GM18511 (cell line): Measurements from ENCODE around the gene AP1S3.

ENCODE experiments used
- ATAC-seq: cut with Tn5 transposase; IDR thresholded peaks from one replicate; pipeline ENCODE4 v1.9.1; 2021; ENCODE audit warnings: mild to moderate bottlenecking, moderate library complexity; ENCODE audit not compliant: unreplicated experiment

AP1S3 gene

DNA sequence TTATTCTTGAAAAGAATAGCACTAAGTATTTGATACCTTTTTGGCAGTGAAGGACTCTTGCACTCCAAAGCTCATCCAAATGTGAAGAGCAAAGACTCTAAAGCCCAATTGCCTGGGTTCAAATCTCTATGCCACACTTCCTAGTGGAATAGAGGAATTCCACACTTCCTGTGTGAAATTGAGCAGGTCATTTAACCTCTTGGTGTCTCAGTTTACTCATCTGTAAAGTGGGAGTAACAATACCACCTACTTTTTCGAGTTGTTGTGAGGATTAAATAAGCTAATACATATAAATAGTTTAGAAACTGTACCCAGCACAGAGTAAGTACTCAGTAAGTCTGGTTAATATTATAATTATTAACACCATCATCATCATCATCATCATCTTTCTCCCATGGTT, 72.6 kb downstream of the AP1S3 start:
- no peak for ATAC-seq

DNA sequence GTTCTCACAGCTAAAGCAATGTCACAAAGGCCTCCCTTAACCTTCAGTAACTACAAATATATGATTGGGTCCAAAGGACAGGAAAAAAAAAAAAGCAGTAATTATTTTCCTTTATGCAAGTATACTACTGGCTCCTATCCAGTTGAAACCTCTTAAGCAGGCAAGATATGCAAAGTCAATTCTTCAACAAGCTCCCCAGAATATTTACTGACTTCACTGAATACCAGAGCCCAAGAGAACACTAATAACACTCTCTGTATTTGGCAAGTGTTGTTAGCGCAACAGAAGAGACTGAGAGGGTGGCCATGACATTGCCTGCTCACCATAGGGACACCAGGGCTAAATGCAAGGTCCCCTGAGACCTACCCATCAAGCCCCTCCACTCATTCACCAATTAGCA, 74.5 kb downstream of the AP1S3 start:
- ATAC-seq = peak; percentile 26

DNA sequence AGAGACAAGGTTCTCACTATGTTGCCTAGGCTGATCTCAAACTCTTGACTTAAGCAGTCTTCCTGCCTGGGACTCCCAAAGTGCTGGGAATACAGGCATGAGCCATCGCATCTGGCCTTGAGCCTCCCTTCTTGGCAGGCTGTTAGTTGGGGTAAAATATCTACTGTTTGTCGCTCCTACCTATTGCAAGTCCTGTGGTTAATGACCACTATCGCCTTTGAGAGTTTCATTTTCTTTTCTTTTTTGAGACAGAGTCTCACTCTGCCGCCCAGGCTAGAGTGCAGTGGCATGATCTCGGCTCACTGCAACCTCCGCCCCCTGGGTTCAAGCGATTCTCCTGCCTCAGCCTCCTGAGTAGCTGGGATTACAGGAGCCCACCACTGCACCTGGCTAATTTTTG, 75.6 kb downstream of the AP1S3 start:
- peak; percentile 78 for ATAC-seq

DNA sequence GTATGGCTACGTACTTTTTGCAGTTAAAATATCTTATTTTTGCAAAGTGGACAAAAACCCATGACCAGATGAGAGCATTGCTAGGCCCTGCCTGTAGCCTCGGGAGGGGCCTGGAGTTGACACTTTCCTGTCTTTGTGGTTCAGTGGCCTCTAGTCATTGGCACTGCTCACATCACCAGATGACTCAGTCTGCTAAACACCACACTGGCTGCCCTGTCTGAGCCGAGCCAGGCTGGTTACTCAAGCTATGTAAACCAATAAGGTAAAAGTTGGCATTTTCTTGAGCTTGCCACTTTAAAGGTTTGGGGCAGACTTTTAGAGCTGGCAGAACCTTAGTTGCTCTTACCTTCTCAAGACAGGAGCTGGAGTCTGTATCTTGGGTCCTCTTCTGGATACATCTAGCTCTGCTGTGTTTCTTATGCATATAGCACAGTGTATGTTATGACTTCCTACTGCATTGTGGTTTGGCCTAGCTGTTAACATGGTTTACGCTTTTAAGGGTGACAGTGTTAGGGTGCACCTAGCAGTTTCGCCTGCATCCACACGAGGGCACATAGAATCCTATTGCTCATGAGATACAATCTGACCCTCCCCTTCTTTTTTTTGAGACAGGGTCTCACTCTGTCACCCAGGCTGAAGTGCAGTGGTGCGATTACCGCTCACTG, 76.4 kb downstream of the AP1S3 start:
- peak; percentile 84 for ATAC-seq

DNA sequence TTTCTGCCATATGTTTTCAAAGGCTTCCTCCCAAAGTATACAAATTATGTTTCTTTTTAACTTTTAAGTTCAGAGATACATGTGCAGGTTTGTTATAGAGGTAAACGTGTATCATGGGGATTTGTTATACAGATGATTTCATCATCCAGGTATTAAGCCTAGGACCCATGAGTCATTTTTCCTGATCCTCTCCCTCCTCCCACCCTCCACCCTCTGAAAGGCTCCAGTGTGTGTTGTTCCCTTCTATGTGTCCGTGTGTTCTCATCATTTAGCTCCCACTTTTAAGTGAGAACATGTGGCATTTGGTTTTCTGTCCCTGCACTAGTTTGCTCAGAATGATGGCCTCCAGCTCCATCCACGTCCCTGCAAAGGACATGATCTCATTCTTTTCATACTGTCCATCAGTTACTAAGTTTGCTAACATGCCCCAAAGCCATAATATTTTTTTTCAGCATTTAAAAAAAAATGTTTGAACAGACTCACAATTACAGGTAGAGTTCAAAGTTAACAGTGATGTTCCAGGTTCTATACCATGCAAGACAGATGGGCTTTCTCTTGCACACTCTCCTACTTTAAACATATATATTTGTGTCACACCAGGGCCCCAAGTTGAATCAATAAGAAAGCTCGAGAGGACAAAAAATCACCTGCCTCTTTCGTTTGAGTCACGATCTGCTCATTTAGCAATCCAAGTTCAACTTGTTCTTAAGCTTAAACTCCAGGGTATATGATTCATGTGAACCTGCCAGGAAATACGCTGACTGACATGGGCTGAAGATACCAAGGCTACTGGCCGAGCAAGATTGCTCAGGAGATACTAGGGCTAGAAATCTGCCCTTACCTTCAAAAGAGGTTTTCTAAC, 77.6 kb downstream of the AP1S3 start:
- no peak for ATAC-seq

DNA sequence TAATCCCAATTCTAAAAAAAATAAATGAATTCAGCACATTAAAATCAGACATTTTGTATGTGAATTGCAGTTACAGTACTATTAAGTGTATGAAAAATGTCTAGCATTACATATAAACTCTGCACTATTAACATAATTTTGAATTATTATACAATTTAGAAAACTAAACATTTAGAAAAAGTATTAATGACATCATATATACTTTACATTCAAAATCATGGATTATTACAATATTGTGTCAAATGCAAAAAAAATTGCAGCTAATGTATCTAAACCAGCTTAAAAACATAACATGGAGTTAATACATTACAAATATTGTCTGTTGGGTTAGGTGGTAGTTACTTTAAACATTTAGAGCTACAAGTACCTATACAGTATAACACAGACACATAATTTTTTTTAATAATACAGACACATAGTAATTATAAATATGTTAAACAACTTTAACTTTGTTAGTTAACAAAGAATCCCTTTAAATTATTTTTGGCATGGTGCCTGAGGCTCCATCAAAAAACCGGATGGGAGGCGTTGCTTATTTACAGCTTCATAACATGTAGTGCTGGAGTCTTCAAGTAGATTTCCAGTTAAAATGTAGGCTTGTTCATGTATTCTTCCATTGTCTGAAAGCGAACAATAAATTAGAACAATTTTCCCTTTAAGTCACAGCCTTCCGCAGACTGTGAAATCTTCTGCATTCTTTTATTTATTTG, 79.1 kb downstream of the AP1S3 start:
- ATAC-seq = no peak

GRCh38 chr2:223753940-223754339, 83.4 kb downstream of the AP1S3 start:
- no peak for ATAC-seq

DNA sequence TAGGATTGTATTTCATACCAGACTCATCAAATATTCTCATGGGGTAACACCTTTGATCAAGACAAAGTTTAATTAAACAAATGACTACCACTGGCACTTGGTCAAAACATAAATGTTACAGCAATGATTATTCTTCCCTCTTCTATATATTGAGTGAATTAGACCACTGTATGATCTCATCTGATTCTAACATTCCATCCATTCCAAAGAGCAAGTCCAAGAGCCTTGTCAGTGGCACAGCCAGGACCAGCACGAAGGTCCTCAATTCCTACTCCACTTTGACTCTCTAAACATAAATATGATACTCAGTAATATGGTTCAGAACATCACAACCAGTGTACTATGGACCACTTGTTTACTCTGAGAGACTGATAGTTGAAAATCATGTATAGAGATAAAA, 86.4 kb downstream of the AP1S3 start:
- no peak for ATAC-seq

GRCh38 chr2:223747392-223748042, 89.9 kb downstream of the AP1S3 start:
- ATAC-seq = no peak

- no peak for ATAC-seq
These were observed 90.8 kb downstream of the AP1S3 start for GRCh38 chr2:223746611-223747010.

- no peak for ATAC-seq
These were observed 92.8 kb downstream of the AP1S3 start for GRCh38 chr2:223744580-223744979.

DNA sequence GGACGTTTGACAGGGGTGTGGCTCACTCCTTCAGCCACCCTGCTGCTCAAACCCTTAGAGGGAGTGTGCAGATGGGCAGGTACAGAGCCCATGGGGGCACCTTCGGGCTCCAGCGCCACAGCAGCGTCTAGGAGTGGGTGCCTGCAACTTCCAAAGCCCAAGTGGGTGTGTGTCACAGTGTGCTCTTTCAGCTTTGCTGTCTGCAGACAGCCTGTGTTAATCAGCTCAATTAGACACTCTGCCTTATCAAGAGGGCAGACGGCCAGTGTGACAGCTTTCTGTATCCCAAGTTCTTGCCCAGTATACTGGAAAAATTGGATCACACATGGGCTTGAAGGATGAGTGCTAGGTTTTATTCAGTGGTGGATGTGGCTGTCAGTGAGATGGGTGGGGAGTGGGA, 96.7 kb downstream of the AP1S3 start:
- no peak for ATAC-seq

DNA sequence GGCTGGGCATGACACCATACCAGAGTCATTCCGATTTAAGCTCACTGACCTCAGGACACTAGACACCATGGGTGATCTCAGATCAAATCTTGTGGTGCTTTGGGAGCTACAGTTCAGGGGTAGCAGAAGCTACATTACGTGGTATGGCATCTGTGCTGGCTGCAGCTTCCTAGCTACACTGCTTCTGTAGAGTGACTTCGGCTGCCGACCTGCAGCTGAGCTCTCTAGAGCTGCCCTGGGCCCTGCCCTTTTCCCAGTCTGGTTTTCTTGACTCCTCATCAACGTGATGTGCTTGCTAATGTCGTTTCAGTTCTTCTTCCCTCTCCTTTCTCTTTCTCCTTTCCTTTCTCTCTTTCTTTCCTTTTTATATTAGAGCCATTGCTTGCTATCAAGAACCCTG, 100.2 kb downstream of the AP1S3 start:
- no peak for ATAC-seq

GRCh38 chr2:223736488-223736887, 100.9 kb downstream of the AP1S3 start:
- no peak for ATAC-seq

DNA sequence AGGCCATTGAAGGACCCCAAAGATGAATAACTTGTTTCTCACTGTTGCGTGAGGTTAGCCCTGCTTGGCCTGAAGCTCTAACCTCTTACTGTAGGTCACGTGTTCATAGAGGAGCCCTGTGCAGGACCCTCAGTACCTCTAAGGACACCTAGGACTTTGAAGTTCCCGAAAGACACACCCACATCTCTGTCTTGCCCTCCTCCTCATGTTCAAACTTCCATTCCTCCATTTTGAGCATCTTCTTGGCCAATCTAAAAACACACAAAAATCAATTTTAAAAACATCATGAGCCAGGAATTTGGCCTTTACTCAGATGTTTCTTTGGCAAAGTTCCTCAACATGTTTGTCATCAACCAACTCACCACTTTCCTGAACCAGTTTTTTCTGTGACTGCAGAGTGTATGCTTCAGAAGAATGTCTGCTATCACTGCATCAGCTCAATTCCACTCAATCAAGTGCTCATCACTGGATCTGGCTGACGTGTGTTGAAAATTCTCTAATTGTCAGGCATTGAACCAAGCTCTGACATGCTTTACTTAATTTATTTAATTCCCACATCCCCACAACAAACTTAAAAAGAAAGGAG, 101.6 kb downstream of the AP1S3 start:
- no peak for ATAC-seq

GRCh38 chr2:223735035-223735640, 102.2 kb downstream of the AP1S3 start:
- no peak for ATAC-seq

DNA sequence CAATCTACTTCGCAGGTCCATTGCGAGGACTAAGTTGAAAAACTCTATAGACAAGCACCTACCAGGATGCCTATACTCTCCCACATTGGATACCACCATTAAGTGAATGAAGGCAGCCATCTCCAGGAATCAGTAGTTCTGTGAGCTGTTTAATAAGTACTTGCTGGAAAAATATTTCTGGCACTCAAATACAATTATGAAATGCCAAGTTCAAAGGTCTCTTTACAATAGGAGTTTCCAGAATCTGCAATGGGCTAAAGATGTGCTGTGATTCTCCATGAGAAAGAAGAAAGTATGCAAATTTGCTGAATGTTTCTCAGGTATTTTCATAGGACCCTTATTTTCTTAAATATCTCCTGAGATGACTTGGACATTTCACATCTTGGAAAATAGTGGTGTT, 103.0 kb downstream of the AP1S3 start:
- no peak for ATAC-seq

GRCh38 chr2:223732346-223732745, 105.0 kb downstream of the AP1S3 start:
- no peak for ATAC-seq

GRCh38 chr2:223731503-223731902, 105.9 kb downstream of the AP1S3 start:
- ATAC-seq = no peak

DNA sequence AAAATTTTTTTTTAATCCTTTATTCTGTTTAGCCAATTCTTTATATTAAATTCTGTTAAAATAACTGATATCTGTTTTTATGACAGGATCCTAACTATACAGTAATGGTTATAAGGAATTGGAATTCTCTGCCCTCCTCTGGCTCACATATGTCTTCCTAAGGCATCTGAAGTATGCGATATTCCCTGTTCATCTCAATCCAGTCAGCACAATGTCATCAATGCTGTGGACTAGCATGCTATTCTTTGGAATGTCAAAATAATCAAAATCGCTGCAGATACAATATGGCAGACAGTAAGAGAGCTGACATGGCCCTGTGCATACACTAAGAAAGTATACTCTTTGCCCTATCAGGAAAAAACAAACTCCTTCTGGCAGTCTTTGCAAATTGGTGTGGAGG, 107.6 kb downstream of the AP1S3 start:
- no peak for ATAC-seq

DNA sequence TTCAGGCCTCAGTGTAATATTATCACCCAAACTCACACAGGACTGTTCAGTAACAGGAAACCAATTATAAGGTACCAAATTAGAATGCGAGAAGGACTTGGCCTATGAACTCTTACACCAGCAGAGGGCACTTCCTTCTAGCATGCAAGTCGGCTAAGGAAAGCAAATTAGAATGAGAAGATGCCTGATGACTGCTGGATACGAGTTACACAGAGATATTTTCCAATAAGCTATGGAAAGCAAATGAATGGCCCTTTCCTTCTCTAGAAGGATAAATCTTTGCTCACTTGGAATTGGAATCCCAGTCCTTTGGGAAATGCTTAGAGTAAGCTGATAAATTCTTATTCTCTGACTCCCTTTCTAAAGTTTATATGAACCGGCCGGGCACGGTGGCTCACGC, 109.8 kb downstream of the AP1S3 start:
- ATAC-seq = peak; percentile 96
